GM19240 (cell line): ENCODE measurements around the gene EIPR1.

Experiments
- DNase-seq: peaks from one replicate; pipeline ENCODE4 v3.0.0; 2011; ENCODE audit warnings: low spot score; ENCODE audit not compliant: insufficient read length

The EIPR1 gene

DNA sequence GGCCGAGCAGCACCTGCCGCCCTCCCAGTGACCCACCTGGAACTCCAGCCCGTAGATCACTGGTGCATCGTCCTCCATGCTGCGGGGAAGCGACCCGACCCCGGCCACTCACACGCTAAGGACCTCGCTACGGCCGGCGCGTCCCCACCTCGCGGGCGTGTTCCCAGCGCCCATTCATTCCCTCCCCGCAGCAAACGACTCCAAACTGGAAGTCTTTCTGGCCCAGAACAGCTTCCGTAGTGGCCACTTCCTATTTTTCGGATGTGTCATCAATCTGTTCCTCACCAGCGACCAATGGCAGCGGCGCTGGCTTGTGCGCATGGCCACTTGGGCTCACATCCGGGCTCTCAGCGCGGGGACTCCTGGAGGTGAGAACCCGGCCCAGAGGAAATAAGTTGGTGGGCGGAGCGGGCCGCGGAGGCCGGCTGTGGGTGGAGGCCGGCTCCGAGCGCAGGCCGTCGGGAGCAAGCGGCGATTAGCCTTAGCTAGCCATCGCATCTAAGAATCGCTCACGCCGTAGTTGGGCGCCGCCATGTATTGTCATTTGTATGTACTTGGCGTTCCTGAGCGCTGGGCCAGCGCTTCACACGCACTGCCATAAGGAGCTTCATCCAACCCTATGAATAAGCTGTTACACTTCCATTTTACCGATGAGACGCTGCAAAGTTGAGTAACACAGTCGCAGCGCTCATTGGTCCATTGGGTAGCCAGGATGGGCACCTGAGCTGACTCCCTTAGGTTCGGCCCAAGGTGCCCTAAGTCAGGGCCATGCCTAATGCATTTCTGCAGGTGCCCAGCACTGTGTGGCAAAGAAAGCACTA, at the start of gene EIPR1:
Gene EIPR1 (minus strand): TSS at position 207 of the 821 bp plus-strand sequence. CDS start 129 bp downstream, at position 78.
- DNase-seq = peak; percentile 87

DNA sequence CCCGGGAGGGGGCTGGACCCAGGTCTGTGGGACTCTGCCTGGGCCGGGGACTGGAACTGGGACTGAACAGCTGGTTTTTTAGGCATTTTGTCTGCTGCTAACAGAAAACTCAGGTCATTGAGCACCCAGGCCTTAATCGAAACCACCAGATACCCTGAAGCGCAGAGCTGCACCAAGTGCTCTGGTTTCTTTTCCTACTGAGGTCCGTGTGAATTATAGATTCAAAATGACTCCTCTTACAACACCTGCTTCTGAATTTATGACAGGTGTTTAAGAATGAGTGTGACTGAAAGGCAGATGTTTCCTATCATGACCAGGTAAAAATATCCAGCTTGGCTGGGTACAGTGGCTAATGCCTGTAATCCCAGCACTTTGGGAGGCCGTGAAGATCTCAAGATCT, 49.7 kb upstream of the EIPR1 start:
- DNase-seq = no peak

DNA sequence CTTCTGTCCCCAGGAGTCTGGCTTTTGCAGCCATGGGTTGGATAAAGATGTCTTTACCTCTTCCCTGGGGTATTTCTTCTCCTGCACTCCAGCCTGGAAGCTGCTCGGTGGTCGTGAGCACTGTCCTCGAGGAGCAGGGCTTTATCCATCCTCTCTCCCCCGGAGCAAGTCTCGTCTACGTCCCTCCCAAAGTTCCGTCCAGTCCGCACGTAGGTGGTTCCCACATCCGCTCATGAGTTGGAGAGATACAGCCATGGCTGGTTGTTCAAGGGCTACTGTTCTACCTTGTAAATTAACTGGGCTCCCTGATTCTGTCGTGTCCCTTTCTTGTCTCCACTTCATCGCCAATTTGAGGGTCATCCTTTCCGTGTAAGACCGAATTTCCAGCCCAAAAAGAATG, 49.0 kb upstream of the EIPR1 start:
- DNase-seq = no peak

DNA sequence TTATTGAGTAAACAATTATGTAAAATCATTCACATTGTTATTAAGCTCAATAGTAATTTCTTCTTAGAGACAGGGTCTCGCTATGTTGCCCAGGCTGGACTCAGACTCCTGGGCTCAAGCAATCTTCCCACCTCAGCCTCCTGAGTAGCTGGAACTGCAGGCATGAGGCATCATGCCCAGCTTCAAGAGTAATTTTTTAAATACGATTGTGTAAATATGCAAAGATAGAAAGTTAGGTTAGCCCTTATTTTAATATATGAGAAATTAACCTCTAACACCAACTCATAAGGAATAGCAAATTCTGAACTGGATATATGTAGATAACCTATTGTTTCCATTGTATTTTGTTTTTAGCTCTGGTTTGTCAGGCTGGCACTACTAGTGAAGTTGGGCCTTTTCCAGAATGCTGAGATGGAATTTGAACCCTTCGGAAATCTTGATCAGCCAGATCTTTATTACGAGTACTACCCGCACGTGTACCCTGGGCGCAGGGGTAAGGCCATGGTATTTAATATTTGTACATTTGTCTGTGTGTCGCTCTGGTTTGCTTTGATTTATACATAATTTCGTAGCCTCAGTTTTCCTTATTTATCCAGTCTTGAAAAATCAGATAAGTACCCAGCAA, 46.7 kb upstream of the EIPR1 start:
- DNase-seq = no peak

DNA sequence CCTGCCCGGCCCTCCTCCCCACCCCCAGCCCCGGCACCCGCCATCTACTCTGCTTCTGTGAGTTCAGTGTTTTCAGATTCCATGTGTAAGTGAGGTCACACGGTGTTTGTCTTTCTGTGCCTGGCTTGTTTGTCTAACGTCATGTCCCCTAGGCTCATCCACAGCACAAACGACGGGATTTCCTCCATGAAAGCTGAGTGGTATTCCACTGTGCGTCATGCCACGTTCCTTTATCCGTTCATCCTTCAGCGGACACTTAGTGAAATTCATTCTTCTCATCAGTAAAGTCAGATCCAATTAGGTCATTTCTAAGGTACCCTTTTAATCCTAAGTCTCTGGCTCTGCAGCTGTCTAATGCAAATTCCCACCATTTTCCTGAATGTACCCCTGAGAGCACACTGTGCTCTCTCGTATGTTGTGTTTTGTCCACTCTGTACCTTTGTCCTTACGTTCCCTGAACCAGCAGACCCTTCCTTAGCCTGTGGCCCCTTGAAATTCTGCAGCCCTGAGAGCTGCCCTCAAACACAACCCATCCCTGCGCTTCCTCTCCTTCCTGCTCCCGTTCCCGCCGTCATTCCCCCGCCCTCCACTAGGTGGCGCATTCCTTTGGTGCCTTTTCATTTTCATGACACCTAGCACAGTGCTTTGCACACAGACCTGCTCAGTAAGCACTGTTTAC, 46.0 kb upstream of the EIPR1 start:
- DNase-seq = peak; percentile 36

DNA sequence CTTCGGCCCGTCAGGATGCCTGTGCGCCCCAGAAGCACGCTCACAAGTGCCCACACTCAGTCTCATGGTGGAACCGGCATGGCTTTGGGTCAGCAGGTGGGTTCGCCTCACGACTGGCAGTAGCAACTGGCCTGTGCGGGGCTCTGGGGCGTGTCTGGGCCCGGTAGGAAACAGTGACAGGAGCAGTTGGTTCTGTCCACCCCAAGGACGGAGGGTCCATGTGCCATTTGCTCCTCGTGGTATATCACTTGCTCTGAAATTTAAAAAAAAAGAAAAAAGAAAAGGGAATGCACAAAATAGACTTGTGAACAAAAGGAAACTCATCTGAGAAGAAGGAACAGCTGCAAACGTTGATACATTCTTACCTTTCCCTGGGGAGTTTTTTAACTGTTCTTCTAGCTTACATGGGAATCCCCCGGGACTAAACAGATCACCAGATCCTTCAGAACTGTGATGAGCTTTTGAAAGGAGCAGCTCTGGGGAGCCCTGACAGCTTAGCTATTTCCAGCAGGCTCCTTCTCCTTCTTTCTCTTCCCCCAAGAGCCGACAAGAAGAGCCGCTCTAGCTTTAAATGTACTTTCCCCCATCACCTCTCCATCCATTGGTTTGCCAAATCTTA, 44.7 kb upstream of the EIPR1 start:
- DNase-seq = no peak

DNA sequence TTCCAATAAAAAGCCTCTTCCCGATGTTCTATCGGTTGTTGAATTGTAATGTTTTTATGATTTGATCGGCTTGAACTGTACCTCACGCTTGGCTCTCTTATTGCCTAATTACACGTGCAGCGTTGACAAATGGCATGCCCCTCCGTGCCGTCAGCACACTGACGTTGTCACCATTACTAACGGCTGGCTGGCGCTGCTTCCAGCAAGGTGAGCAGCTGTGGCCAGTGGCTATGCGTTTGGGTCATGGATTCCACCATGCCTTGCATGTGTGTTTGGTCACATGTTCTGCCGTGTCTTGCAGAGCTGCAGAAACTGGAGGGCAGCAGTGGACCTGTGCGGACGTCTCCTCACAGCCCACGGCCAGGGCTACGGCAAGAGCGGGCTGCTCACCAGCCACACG, 44.0 kb upstream of the EIPR1 start:
- DNase-seq = no peak

DNA sequence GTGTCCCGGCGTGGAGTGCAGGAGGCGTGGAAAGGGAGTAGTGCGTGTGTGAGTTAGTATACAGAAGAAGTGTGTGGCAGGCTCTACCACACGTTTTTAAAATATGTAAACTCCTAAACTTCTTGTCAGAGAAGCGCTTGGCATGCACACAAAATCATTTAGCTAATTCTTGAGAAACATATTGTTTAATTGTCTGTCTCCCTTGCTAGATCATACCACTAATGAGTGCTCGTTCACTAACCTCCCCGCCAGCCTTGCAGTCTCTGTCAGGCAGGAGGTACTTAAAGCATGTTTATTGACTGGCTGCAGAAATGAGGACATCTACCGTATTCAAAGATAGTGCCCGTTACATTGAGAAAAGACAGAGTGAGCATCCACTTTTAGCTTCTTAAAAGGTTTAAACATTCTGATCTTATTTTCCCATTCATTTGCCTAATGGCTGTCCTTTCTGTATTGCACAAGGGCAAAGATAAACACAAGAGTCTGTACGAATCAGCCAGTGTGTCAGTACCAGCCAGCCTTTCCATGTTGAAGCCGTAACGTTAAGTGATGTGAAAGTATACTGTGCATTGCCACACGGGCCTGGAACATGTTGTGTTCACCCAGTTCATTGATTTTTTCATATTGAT, 43.3 kb upstream of the EIPR1 start:
- DNase-seq = no peak

DNA sequence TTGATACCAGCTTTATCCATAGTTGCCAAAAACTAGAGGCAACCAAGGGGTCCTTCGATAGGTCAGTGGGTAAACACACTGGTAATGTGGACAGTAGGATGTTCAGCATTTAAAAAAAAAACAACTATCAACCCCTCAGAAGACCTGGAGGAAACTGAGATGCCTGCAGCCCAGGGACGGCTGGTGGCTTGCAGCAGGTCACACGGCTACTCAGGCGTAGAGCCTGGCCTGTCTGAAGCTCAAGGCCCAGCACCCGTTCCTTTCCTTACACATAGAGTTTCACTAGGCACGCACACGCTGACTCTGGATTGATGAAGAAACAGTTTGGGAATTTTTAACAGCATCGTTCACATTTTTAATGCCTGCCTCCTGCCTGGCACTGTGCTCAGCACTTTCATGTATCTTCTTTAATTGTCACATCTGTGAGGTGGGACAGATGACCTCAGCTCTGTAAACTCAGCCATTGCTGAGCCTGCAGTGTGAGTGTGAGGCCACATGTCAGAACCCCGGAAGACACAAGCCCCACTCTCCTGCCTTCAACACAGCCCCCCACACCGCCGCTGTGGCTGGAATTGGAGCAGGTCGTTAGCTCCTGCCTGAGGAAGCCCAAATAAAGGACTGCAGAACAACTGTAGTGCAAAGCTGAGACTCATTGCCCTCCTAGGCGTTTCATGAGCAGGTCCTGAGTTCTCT, 42.6 kb upstream of the EIPR1 start:
- no peak for DNase-seq

DNA sequence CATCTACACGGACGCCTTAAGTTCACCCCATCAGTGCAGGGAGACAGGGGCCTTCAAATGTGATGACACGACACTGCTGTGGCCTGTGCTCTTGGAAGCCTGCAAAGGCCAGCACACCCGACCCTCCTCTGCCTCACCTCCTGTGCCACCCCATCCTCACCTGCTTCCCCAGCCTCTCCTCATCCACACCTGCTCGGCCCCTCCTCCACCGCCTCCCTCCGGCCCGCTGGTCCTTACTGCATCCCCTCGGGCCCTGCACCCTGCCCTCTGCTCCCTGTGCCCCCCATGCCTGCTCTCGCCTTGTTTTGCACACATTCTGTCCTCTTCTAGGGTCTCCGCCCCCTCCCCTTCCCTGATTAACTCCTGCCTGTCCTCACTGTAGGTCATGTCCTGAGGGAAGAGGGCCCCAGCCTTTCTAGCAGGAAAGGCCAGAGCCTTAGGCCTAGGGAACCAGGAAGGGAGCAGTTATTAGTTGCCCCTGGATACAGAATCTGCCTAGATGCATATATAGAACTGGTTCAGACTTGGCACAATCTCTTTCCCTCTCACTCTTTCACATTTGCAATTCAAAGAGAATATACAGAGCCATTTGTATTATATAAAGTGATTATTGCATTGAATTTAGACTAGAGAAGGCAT, 41.3 kb upstream of the EIPR1 start:
- no peak for DNase-seq

DNA sequence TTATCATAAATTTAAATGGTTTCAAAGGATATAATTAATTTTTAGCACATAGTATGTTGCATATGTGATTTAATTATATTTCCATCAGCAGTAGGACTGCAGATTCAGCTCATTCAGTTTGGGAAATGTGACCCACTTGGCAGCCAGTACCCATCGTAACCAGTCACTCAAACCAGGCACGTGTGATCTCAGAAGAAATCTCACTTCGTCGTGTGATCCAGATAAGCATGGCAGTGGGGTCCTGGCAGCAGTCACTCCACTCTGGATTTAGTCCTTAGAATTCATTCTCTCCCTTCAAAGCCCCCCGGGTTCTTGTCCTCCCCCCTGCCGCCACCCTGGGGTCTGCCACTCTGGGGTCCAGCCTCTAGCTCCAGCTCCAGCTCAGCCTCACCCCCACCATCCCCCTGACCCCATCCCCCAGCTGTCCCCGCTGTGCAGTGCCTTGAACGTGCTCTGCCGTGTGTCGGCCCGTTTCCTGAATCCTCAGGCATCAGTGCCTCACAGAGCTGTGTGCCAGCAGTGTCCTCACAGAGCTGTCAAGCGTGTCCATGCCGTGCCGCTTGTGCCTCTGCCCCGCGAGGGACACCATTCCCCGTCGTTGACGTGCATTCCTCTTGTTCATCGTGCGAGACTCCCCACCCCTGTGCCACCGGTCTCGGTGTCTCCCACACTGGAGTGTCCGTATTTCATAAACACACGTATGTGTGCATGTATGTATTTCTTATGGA, 36.7 kb upstream of the EIPR1 start:
- no peak for DNase-seq

DNA sequence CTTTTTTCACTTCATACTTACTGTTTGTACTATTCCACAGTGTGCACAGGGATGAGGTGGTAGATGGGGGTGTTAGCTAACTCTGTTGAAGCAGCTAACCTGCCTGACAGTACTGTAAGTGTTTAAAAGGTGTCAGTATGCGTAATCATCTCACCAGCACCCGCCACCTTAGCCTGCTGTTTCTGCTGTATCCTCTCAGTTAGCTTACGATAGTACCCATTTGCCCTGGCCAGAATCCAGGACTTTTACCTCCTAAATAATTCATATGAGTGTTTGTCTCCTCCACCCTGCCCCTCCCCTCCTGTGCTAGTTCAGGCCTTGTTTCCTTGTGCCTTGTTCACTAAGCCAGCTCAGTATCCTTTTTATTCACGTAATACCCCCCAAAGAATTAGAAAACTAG, 36.1 kb upstream of the EIPR1 start:
- DNase-seq = no peak

DNA sequence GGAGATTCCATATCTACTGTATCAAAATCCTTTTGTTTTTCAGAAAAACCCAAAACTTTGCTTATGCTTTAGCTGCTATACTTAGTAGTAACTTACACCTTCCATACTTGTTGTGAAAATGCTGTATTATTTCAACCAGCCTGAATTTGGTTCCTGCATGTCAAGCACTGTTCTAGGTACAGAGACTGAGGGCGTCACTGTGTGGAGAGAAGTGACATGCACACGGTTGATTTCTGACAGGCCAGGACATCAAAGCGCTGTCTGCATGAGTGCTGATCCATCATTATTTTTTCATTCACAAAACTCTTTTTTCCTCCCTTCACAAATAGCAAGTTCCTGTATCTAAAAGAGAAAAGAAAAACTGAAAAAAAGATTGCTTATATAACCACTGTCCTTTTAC, 33.5 kb upstream of the EIPR1 start:
- DNase-seq = no peak

DNA sequence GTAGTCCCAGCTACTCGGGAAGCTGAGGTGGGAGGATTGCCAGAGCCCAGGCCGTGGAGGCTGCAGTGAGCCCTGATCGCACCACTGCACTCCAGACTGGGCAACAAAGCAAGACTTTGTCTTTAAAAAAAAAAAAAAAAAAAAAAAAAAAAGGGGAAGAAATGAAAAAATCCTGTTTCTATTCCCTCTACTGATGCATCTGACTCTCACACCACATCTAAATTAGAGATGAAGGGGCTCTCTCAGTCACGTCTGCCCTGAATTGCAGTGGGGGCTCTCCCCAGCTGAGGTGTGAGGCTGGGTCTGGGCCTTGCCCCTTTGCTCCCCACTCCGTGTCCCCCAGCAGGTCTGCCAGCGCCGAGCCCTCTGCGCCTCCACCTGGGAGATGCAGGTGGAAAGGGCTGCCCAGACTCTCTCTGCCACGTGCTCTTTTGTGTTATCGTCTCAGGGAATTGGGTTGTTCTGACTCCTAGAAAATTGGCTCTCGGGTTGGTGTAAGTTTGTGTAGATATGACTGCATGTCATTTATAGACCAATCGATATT, 32.1 kb upstream of the EIPR1 start:
- no peak for DNase-seq

DNA sequence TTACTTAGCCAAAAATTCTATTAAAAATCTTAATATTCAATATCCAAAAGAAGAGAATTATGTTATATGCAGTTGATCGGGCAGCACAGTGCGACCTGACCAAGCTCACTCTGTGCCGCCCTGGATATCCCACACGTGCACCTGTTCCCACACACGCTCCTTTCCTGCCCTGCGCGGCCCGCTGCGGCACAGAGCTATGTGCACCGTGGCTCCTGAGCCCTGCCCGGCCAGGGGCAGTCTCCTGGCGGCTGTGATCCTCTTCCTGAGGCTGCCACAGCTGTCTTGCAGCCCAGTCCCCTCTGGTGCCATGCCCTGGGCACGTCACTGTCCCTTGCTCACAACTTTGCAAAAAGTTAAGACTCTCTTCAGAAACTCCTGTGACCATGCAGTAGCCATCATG, 31.2 kb upstream of the EIPR1 start:
- DNase-seq = no peak

DNA sequence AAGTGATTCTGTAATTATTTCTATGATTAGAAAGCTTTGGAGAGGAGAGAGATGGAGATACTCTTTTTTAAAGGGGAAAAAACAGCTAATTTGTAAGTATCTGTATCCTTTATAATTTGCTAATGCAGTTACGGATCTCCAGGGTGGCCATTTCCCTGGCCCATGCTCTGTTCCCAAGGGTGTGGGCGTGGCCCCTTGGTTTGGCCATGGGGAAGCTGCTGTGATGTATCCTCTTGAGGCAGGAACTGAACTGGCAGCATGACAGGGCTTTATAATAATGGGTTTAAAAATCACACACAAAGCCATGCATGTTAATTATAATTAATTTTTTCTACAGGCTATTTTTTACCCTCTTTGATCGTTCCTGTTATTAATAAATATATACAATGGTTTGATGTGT, 28.9 kb upstream of the EIPR1 start:
- DNase-seq = no peak

DNA sequence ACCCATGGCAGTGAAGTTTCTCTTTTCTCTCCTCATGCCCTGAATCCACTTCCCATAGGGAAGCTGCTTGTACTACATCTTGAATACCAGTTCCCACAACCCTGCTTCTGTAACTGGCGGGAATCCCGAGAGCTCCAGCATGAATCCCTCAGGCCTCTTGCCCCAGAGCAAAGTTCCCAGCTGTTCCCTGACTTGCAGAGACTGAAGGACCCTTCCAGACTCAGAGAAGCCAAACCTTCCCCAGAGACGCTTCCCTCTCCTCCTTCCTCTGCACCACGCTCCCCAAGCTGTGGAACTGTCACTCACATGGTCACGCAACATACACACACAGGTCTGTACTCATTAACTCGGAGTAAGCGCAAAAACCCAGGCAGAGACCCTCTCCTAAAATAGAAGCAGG, 28.3 kb upstream of the EIPR1 start:
- no peak for DNase-seq

DNA sequence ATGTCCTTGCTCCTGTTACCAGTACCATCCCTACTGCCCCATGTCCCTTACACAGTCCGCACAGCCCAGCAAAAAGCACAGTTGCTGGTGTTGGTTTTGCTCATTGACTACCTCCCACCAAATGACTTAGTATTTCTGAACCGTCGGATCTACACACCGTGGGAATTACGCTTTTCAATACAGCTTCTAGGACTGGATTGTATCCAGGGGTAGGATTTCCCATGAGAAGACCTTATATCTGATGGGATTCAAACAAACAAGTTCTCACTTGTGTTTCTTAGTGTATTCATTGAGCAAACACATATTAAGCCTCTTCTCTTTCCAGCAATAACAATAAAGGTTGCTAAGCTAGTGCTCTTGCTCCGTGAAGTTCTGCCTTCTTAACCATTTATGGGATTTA, 27.7 kb upstream of the EIPR1 start:
- no peak for DNase-seq

DNA sequence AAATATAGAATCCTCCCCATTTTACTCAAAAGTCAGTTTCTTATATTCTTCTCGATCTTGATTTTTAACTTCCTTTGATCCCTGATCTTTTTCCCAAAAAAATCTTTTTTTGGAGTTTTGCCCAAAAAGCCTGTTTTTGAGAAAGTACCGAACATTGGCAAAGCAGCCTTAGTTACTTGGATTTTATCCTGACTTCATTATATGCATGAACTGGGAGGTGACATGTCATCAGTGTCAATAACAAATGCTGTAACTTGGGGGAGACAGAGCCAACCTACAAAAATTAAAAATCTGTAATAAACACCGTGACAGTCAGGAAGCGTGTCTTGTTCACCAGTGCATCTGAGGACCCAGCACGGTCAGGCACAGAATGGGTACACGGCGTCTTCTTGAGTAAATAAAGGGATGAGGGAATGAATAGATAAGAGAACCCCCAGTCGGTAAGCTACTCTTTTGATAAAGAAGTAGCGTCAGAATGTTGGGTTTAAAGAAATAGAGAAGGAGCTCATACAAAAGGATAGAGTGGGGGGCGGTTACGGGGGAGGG, 26.8 kb upstream of the EIPR1 start:
- DNase-seq = no peak
